HG02588 (cell line): ENCODE results near the gene PARN.

Experiments used
- ATAC-seq: cut with Tn5 transposase; IDR thresholded peaks from one replicate; pipeline ENCODE4 v1.9.1; 2021; ENCODE audit warnings: mild to moderate bottlenecking, moderate library complexity; ENCODE audit not compliant: unreplicated experiment

The PARN gene

GRCh38 chr16:14530046-14530445 is 100.0 kb downstream of the PARN start:
- ATAC-seq: no peak

DNA sequence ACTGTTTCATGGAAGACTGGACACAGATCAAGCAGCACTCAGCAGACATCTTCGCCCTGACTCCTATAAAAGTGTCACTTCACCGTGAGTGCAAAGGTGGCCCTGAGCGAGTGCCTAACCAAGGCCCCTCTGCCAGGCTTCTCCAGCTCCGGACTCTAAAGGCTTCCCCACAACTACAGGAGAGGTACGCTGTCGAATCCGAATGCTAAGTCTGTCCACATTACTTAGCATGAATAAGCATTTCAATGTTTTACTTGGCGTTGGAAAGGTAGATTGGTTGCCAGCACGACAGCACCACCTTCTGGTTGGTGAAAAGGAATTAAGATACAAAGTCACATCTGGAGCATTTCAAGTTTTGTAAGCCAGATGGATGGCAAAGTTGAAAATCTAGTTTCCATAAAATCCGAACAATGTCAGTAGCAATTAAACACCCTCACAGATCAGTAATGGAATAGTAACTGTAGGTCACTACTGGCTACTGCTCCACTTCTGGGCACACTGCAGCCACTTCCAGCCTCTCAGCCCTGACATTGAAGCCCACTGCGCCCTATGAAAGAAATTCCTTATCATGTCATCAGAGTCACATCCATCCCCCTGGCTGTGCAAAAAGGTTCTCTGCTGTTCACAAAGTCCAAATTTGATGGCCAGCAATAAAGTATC is 100.9 kb downstream of the PARN start:
- ATAC-seq: no peak

GRCh38 chr16:14528306-14528705 is 101.8 kb downstream of the PARN start:
- no peak for ATAC-seq

DNA sequence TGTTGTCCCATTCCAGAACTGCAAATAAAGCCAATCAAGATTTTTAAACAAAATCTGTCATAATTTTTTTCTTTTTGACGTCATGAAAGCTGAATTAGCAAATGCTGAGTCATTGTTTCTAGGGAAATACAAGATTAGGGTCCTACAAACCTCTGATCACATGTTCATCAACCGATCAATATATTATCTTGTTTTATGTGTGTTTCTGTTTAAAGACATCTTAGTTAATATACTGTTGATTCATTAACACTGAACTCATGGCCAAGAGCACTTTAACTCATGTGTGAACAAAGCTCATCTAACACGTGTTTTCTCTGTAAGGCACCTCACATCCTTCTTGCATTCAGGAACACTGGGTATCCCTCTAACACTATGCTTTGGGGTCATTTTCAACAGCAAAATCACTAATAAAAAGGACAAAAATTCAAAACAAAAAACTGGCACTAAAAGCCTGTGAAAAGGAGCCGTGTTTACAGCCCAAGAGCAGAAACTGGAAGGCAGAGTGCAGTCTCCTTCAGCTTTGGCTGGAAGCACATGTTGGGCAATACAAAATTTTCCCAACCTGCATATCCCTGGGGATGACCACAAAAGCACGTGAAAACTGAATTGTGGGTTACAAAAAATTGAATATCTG is 102.5 kb downstream of the PARN start:
- ATAC-seq: no peak

- ATAC-seq: no peak
These were observed 104.5 kb downstream of the PARN start for GRCh38 chr16:14525596-14525995.

DNA sequence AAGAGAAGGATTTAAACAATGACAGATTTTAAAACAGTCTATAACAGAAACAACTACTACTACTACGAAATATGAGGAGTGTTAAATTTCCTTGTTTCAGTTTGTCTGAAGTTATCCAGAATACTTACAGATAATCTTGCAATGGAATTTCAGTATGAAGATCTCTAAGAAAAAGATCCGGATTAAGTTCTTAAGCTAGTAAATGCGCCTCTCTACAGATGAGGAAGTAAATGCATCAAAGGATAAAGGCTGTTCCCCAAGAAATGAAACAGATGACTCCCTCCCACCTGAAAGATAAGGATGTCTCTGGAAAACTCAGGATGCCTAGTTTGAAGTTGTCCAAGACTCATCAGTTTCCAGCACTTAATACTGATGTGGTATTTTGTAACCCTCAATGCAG is 105.1 kb downstream of the PARN start:
- ATAC-seq: no peak

GRCh38 chr16:14523632-14524031 is 106.4 kb downstream of the PARN start:
- ATAC-seq: no peak

- ATAC-seq: no peak
These were observed 107.4 kb downstream of the PARN start for GRCh38 chr16:14522671-14523070.

DNA sequence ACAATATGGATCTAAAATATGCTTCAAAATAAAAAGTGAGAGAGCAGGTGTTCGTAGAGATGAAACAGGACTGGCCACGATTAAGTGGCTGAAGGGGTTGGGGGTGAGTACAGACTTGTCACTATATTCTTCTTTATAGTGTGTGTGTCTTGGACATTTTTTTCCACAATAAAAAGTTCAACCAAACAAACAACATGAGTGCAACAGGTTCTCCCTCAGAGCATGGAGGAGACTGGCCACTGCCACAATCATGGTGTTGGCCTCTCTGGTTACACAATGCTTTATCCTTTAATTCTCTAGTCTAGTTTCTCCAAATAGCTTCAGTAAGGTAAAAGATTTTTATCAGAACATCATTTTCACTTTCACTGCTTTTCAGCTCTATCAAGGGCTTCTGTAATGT is 109.3 kb downstream of the PARN start:
- no peak for ATAC-seq

DNA sequence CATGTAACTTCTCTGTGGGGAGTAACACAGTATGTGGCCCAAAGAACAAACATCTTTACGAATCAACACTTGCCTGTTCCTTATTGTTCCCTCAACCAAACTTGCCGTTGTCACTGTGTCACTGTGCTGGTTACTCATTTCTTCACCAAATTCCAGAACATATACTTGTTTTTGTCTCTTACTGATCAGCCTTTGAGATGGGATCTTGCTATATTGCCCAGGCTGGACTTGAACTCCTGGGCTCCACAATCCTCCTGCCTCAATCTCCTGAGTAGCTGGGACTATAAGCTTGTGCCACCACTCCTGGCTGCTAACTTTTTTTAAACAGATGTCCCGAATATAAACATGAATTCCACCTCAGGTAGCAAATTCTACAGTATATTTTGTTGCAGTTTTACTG is 115.1 kb downstream of the PARN start:
- no peak for ATAC-seq

DNA sequence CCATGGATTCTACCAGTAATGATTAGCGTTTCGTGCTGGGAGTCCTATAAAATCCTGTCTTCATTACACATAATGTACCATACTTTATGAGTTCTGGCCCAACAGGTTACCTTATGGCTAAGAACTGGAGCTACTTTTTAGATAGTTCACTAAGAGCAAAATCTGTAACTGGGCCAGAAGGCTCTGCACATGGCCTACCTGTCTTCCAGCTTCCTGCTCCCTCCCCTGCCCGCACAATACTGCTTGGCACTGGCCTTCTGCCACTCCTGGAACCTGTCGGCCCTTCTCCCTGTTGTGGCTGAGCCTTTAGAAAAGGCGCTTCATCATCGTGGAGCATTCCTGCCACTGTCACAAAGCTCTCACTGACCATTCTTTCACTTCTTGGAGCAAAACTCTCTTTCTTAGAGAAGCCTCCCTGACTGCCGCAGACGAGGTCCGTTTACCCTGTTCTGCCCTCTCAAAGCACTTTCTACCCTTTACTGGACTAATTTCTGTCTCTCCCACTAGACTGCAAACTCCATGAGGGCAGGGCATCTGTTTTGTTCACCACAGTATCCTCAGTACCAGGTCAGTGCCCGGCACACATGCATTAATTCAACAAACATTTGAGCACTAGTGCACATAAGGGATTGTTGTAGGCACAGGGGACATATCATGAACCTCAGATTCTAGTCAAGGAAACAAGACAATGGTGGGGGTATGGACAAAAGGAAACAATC is 116.5 kb downstream of the PARN start:
- no peak for ATAC-seq

GRCh38 chr16:14511800-14512135 is 118.3 kb downstream of the PARN start:
- ATAC-seq: no peak

- no peak for ATAC-seq
These were observed 118.9 kb downstream of the PARN start for GRCh38 chr16:14510939-14511799.

GRCh38 chr16:14510581-14510938 is 119.5 kb downstream of the PARN start:
- no peak for ATAC-seq

- ATAC-seq: no peak
These were observed 120.4 kb downstream of the PARN start for GRCh38 chr16:14509675-14510132.

DNA sequence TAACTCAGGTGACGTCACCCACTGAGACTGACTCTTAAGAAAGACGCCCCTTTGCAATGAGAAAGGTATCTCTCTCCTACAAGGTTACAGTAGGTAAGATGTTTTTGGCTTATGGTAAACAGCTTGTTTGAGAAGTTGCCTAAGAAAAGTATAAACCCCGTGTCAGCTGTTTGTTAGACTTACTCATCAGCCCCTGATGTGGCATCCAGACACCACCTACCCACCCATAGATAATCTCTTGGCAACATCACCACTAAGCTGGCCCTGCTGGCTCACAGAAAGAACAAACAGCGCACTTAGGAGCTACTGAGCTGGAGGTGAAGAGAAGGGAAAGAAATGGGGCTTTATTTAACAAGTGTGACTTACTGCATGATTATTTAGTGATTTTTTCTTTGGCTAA is 121.0 kb downstream of the PARN start:
- no peak for ATAC-seq

- ATAC-seq: no peak
These were observed 124.2 kb downstream of the PARN start for GRCh38 chr16:14505846-14506245.

- no peak for ATAC-seq
These were observed 126.9 kb downstream of the PARN start for GRCh38 chr16:14502932-14503741.

DNA sequence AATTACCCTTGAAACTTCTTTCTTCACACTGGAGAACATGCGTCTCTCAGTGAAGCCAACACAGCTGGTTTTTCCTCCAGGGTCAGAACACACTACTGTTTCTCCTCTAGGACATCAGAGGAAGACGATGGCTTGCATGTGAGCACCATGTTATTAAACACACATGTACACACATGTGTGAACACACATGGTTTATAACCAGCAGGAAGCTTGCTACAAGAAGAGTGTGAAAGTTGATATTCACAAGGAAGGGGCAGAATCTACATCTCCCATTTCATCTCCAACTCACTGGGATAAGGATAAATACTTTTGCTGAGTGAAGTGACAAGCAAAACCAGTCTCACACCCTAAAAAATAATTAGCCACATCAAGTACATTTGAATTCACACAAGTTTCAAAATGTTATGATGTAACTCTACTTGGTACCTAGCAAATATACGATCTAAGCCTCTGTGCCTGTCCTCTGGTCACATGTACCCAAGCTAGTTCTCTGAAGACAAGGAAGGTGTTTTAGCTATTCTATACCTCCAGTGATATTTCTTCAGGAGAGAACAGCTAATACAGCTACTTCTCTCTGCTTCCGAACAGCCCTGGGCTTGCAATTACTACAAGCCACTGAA is 127.7 kb downstream of the PARN start:
- ATAC-seq: no peak
